Upper lobe of right lung (tissue), 1 donor: Measurements from ENCODE around the gene OR14I1. TPM values are rescaled to one million over a fixed set of nuclear protein-coding genes. Genes with fewer than 3 reads are reported as not detected.

Experiments used
- ATAC-seq: fragments of 200-7000 bp; cut with Tn5 transposase; one replicate; pipeline ENCODE4 v1.9.1; 2020; ENCODE audit warnings: mild to moderate bottlenecking, moderate library complexity
- DNase-seq: peaks from one replicate; pipeline ENCODE4 v3.0.0-alpha.2; 2020
- H3K27ac ChIP-seq: fragments of 200-600 bp; one replicate; pipeline ENCODE4 v1.8.0; 2022
- H3K27me3 ChIP-seq: fragments of 200-600 bp; one replicate; pipeline ENCODE4 v1.8.0; 2022; ENCODE audit warnings: mild to moderate bottlenecking
- H3K36me3 ChIP-seq: fragments of 200-600 bp; one replicate; pipeline ENCODE4 v1.8.0; 2022
- H3K4me1 ChIP-seq: fragments of 200-600 bp; one replicate; pipeline ENCODE4 v1.8.0; 2022
- H3K4me3 ChIP-seq: fragments of 200-600 bp; one replicate; pipeline ENCODE4 v1.8.0; 2022; ENCODE audit warnings: mild to moderate bottlenecking
- H3K9me3 ChIP-seq: fragments of 200-600 bp; one replicate; pipeline ENCODE4 v1.8.0; 2022
- CTCF ChIP-seq: fragments of 200-600 bp; IDR thresholded peaks from one replicate; pipeline ENCODE4 v1.8.0; 2022; ENCODE audit warnings: antibody characterized with exemption
- intact Hi-C: fragments of 100-400 bp; cut with DNase I; formaldehyde crosslinking; loops from one replicate; pipeline ENCODE4 v1.11.0; 2022
- long read RNA-seq: library from polyadenylated mRNA; unstranded; transcript quantifications from one replicate; pipeline ENCODE4 v2.0.0, GENCODE V29; 2021
- total RNA-seq: library from RNA; stranded (reverse); fragmentation: NEBNext Ultra II Directional; extraction: Animal tissue kit (Norgen Biotek cat#: 25700); gene quantifications from one replicate; pipeline ENCODE4 v1.2.1, GENCODE V29; 2021
- donor health status: DM: no; HTN: yes; CAD: no; lungs with severe emphysema.

OR14I1 gene
- total RNA-seq, result not detected
- long read RNA-seq, result 0 reads

DNA sequence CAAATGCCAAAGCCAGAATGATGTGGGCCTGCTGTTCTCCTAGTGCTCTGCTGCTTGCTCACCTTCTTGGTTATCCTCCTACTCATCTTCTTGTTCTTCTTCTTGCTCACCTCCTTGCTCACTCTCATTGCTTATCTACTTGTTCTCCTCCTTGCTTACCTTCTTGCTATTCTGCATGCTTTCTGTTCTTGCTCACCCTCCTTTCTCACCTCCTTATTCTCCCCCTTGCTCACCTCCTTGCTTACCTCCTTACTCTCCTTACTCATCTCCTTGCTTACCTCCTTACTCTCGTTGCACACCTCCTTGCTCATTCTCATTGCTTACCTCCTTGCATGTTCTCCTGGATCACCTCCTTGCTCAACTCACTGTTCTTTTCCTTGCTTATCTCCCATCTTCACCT is at the start of gene OR14I1:
OR14I1 (minus strand) TSS at position 53 of the 400 bp plus-strand sequence.
- Histone ChIP-seq H3K27ac (no peak within 1 kb of the TSS), H3K36me3 (no peaks in the 10 kb centered on the region), H3K4me1 (no peaks in the 10 kb centered on the region), H3K27me3 (no peaks in the 10 kb centered on the region), H3K4me3 (no peak within 1 kb of the TSS), H3K9me3 (no peaks in the 10 kb centered on the region)
- intact Hi-C loops, result no loop called here
- DNase-seq, result no peak
- no peak for TF ChIP-seq CTCF
- no peak for ATAC-seq

- no peak for DNase-seq
- ATAC-seq, result no peak
- intact Hi-C loops, result no loop called here
- H3K27ac ChIP-seq, result no peak overlapping the region
- no peak overlapping the region for H3K4me3 ChIP-seq
- H3K36me3 ChIP-seq, result no peaks in the 10 kb centered on the region
- no peak for TF ChIP-seq CTCF
- H3K4me1 ChIP-seq, result no peaks in the 10 kb centered on the region
- H3K9me3 ChIP-seq, result no peaks in the 10 kb centered on the region
- H3K27me3 ChIP-seq, result no peaks in the 10 kb centered on the region
Measured at GRCh38 chr1:248751635-248752034, 49.1 kb upstream of the OR14I1 start.

GRCh38 chr1:248751142-248751541 is 48.6 kb upstream of the OR14I1 start:
- ATAC-seq, result no peak
- DNase-seq, result no peak
- intact Hi-C loops, result no loop called here

GRCh38 chr1:248750496-248750895 is 47.9 kb upstream of the OR14I1 start:
- no peaks in the 10 kb centered on the region for H3K27me3 ChIP-seq
- no peak for DNase-seq
- no peaks in the 10 kb centered on the region for H3K36me3 ChIP-seq
- H3K9me3 ChIP-seq, result no peaks in the 10 kb centered on the region
- H3K27ac ChIP-seq, result no peak overlapping the region
- H3K4me1 ChIP-seq, result no peaks in the 10 kb centered on the region
- no peak for ATAC-seq
- TF ChIP-seq CTCF, result no peak
- H3K4me3 ChIP-seq, result no peak overlapping the region
- intact Hi-C loops, result no loop called here

More at GRCh38 chr1:248751142-248751541, 48.6 kb upstream of the OR14I1 start:
- TF ChIP-seq CTCF, result no peak
- Histone ChIP-seq H3K4me3 (no peak overlapping the region), H3K9me3 (no peaks in the 10 kb centered on the region), H3K27me3 (no peaks in the 10 kb centered on the region), H3K27ac (no peak overlapping the region), H3K36me3 (no peaks in the 10 kb centered on the region), H3K4me1 (no peaks in the 10 kb centered on the region)

GRCh38 chr1:248748211-248748610 is 45.6 kb upstream of the OR14I1 start:
- TF ChIP-seq CTCF, result no peak
- intact Hi-C loops, result no loop called here

DNA sequence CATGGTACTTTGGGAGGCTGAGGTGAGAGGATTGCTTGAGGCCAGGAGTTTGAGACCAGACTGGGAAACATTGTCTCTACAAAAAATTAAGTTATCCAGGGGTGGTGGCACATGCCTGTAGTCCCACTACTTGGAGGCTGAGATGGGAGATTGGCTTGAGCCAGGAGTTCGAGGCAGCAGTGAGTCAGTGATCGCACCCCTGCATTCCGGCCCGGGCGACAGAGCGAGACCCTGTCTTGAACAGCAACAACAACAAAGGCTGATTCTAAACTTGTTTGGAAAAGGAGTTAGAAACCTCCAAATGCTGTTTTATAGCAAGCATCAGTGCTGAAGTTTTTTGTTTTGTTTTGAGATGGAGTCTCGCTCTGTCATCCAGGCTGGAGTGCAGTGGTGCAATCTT is 38.3 kb upstream of the OR14I1 start:
- no peak overlapping the region for H3K27ac ChIP-seq
- no peak for ATAC-seq
- no peak overlapping the region for H3K4me3 ChIP-seq
- intact Hi-C loops, result no loop called here
- no peaks in the 10 kb centered on the region for H3K4me1 ChIP-seq
- H3K36me3 ChIP-seq, result no peaks in the 10 kb centered on the region
- no peaks in the 10 kb centered on the region for H3K9me3 ChIP-seq
- no peaks in the 10 kb centered on the region for H3K27me3 ChIP-seq
- TF ChIP-seq CTCF, result no peak
- DNase-seq, result peak; percentile 45

More at GRCh38 chr1:248748211-248748610, 45.6 kb upstream of the OR14I1 start:
- no peaks in the 10 kb centered on the region for H3K27me3 ChIP-seq
- H3K4me1 ChIP-seq, result no peaks in the 10 kb centered on the region
- H3K4me3 ChIP-seq, result no peak overlapping the region
- no peak overlapping the region for H3K27ac ChIP-seq
- H3K9me3 ChIP-seq, result no peaks in the 10 kb centered on the region
- no peak for ATAC-seq
- no peaks in the 10 kb centered on the region for H3K36me3 ChIP-seq
- DNase-seq, result no peak
